ENCODE data around the gene TTC21B. TPM values are rescaled to one million over a fixed set of nuclear protein-coding genes. Genes with fewer than 3 reads are reported as not detected.
"Not testable (repeated sequence)": the region's sequence is repeated elsewhere in the genome, so short reads cannot be mapped to it uniquely, and the experiment has no call there.

The TTC21B gene
- total RNA-seq: 14.7 TPM
- long read RNA-seq, full-length matches to known transcripts: 14 of 18 reads
- long read RNA-seq, partial matches to known transcripts: 2 of 18 reads
- long read RNA-seq, other reads (novel, unspliced or antisense): 2 of 18 reads

GRCh38 chr2:165953655-165954606 lies at the start of gene TTC21B:
Gene TTC21B (minus strand): TSS chr2:165953776. CDS start chr2:165953705, 71 bp downstream.
- intact Hi-C loops (cut with micrococcal nuclease): no loop called here
- peak; percentile 100 for ATAC-seq

GRCh38 chr2:166000401-166000800 lies 46.8 kb upstream of the TTC21B start:
- ATAC-seq: no peak
- no peak for DNase-seq
- intact Hi-C loops (cut with micrococcal nuclease): no loop called here

More at GRCh38 chr2:165953655-165954606, at the start of gene TTC21B:
- peak; percentile 97 for DNase-seq

- intact Hi-C loops (cut with micrococcal nuclease): no loop called here
- no peak for ATAC-seq
- no peak for DNase-seq
Observed at GRCh38 chr2:165990846-165991245, 37.3 kb upstream of the TTC21B start.

- ATAC-seq (no peak), DNase-seq (no peak)
- intact Hi-C loops (cut with micrococcal nuclease): no loop called here
Observed at GRCh38 chr2:165989851-165990250, 36.3 kb upstream of the TTC21B start.

GRCh38 chr2:165985120-165985519 lies 31.5 kb upstream of the TTC21B start:
- intact Hi-C loops (cut with micrococcal nuclease): no loop called here
- ATAC-seq (no peak), DNase-seq (no peak)

- DNase-seq; intact Hi-C loops (cut with micrococcal nuclease); ATAC-seq: not testable (repeated sequence)
Observed at GRCh38 chr2:165972161-165972560, 18.6 kb upstream of the TTC21B start.

GRCh38 chr2:165970663-165971062 lies 17.1 kb upstream of the TTC21B start:
- no peak for ATAC-seq
- intact Hi-C loops (cut with micrococcal nuclease): no loop called here
- DNase-seq: no peak

GRCh38 chr2:165969227-165969626 lies 15.7 kb upstream of the TTC21B start:
- ATAC-seq: no peak
- intact Hi-C loops (cut with micrococcal nuclease): no loop called here
- no peak for DNase-seq

- no peak for ATAC-seq
- DNase-seq: no peak
- intact Hi-C loops (cut with micrococcal nuclease): no loop called here
Observed at GRCh38 chr2:165967746-165968145, 14.2 kb upstream of the TTC21B start.

- intact Hi-C loops (cut with micrococcal nuclease): no loop called here
- ATAC-seq: no peak
- no peak for DNase-seq
Observed at GRCh38 chr2:165961818-165962217, 8.2 kb upstream of the TTC21B start.

GRCh38 chr2:165959371-165959770 lies 5.8 kb upstream of the TTC21B start:
- ATAC-seq: no peak
- intact Hi-C loops (cut with micrococcal nuclease): no loop called here
- no peak for DNase-seq

GRCh38 chr2:165958313-165958960 lies 4.9 kb upstream of the TTC21B start:
- DNase-seq: no peak
- ATAC-seq: no peak
- intact Hi-C loops (cut with micrococcal nuclease): no loop called here

GRCh38 chr2:165957030-165957675 lies 3.6 kb upstream of the TTC21B start:
- ATAC-seq (no peak), DNase-seq (peak; percentile 30)
- intact Hi-C loops (cut with micrococcal nuclease): no loop called here

GRCh38 chr2:165953306-165953654 lies 296 bp downstream of the TTC21B start:
- DNase-seq (no peak), ATAC-seq (peak; percentile 70)
- intact Hi-C loops (cut with micrococcal nuclease): no loop called here

GRCh38 chr2:165952741-165953211 lies 800 bp downstream of the TTC21B start:
- DNase-seq (no peak), ATAC-seq (no peak)
- intact Hi-C loops (cut with micrococcal nuclease): no loop called here

- intact Hi-C loops (cut with micrococcal nuclease): no loop called here
- no peak for DNase-seq
- ATAC-seq: no peak
Observed at GRCh38 chr2:165952085-165952484, 1.5 kb downstream of the TTC21B start.

GRCh38 chr2:165950438-165950837 lies 3.1 kb downstream of the TTC21B start:
- intact Hi-C loops (cut with micrococcal nuclease): no loop called here
- ATAC-seq: no peak

GRCh38 chr2:165941827-165942226 lies 11.7 kb downstream of the TTC21B start:
- intact Hi-C loops (cut with micrococcal nuclease): no loop called here
- ATAC-seq: no peak
- no peak for DNase-seq

More at GRCh38 chr2:165950438-165950837, 3.1 kb downstream of the TTC21B start:
- DNase-seq: no peak

GRCh38 chr2:165938237-165938636 lies 15.3 kb downstream of the TTC21B start:
- intact Hi-C loops (cut with micrococcal nuclease): no loop called here
- DNase-seq: no peak
- ATAC-seq: no peak
